ENCODE results near the gene DLX4. TPM values are rescaled to one million over a fixed set of nuclear protein-coding genes. Genes with fewer than 3 reads are reported as not detected.

DLX4 gene
- total RNA-seq, 1 experiment from 2014 or later = 2.5 TPM

GRCh38 chr17:49971199-49971847, 2.3 kb downstream of the DLX4 start:
- Histone ChIP-seq H3K4me1 (ENCODE audit: insufficient read depth, low read length) (no peaks in the 10 kb centered on the region), H2AFZ (ENCODE audit: low read length) (no peak overlapping the region), H3K23me2 (ENCODE audit: insufficient read length, low read depth, low read length, poor library complexity, severe bottlenecking) (peaks cover 15% of the 10 kb centered on the region), H3K27ac (ENCODE audit: insufficient read length, low read depth, low read length) (no peak overlapping the region), H4K8ac (replicated peaks; ENCODE audit: insufficient read length, low read depth, low read length) (no peak overlapping the region), H3K18ac (ENCODE audit: insufficient read length, low read depth, low read length) (no peak overlapping the region), H4K20me1 (ENCODE audit: control insufficient read depth, insufficient read depth, insufficient read length) (no peaks in the 10 kb centered on the region), H2AK5ac (ENCODE audit: insufficient read length, low read length) (no peak overlapping the region), H3K79me1 (ENCODE audit: insufficient read depth, low read depth, low read length, poor library complexity, severe bottlenecking) (no peaks in the 10 kb centered on the region), H3K4me2 (ENCODE audit: insufficient read depth, insufficient read length, low read length) (peak overlapping the region; percentile 6), H2BK20ac (ENCODE audit: low read depth, low read length, poor library complexity, severe bottlenecking) (no peak overlapping the region), H3K56ac (ENCODE audit: insufficient read length, low read depth, low read length) (no peak overlapping the region), H3K9me3 (ENCODE audit: control insufficient read depth, low read depth, low read length) (no peaks in the 10 kb centered on the region), H2BK15ac (ENCODE audit: low read depth, low read length) (no peak overlapping the region), H2BK12ac (ENCODE audit: insufficient read length, low read depth, low read length) (no peak overlapping the region), H4K5ac (ENCODE audit: insufficient read length, low read depth, low read length) (no peak overlapping the region), H3K4ac (ENCODE audit: low read depth, low read length) (no peak overlapping the region), H3K79me2 (ENCODE audit: insufficient read depth, low read length) (no peaks in the 10 kb centered on the region), H2BK5ac (ENCODE audit: insufficient read length, low read length) (no peak overlapping the region), H3K27me3 (ENCODE audit: insufficient read depth, low read length) (peaks cover 89% of the 10 kb centered on the region), H3T11ph (ENCODE audit: low read length) (no peak overlapping the region), H3K23ac (ENCODE audit: insufficient read length, low read depth, low read length) (no peak overlapping the region), H3K14ac (ENCODE audit: insufficient read depth, low read length) (no peak overlapping the region), H2BK120ac (ENCODE audit: low read depth, low read length, poor library complexity, severe bottlenecking) (no peak overlapping the region), H4K91ac (ENCODE audit: insufficient read length, low read depth, low read length) (no peak overlapping the region), H3K9ac (ENCODE audit: extremely low read depth, insufficient read length, low read length) (no peak overlapping the region)
- Mint-ChIP-seq H3K4me1 (peaks cover 30 to 51% of the 10 kb centered on the region in 2 experiments), H3K4me3 (peak overlapping the region; percentile 17 to 59), H3K36me3 (ENCODE audit: insufficient read depth in 1 of 3, low read depth in 3 of 3) (no peaks in the 10 kb centered on the region; a peak in 1 of 7 replicates), H3K9me3 (peaks cover 0 to 6% of the 10 kb centered on the region in 2 experiments; a peak in 2 of 5 replicates), H3K27ac (no peak overlapping the region), H3K27me3 (ENCODE audit: low read depth) (peaks cover 98% of the 10 kb centered on the region)
- no peak for TF ChIP-seq CTCF (conservative IDR thresholded peaks at IDR 0.05)
- no peak for DNase-seq
- no CpG with 5 or more reads among the region's 35 CpGs for WGBS (ENCODE audit: extremely low coverage, insufficient read length, low lambda C conversion rate)

Measured in H9 (cell line).